H1 (cell line): Measurements from ENCODE around the gene ZNF835.

Experiments
- CTCF ChIP-seq, 3 experiments: IDR thresholded peaks; 1 replicate in 2 of 3; 2 replicates in 1 of 3; pipeline versions ENCODE4 v1.5.1 to v1.6.1; 2011; ENCODE audit warnings: low read length in 3 of 3, mild to moderate bottlenecking in 3 of 3, inconsistent platforms in 2 of 3, low read depth in 1 of 3, moderate library complexity in 1 of 3; ENCODE audit not compliant: insufficient read depth in 1 of 3; ENCODE audit errors: control extremely low read depth in 1 of 3
- EP300 ChIP-seq, 2 experiments: IDR thresholded peaks; 1 replicate in 1 of 2; 2 replicates in 1 of 2; pipeline ENCODE4 v1.6.1; 2011 to 2012; ENCODE audit warnings: low read depth in 2 of 2, low read length in 2 of 2, mild to moderate bottlenecking in 2 of 2, borderline replicate concordance in 1 of 2, inconsistent platforms in 1 of 2, moderate library complexity in 1 of 2
- EZH2 ChIP-seq: fragments of 200-600 bp; sonication (generic); IDR thresholded peaks from 2 replicates; pipeline ENCODE4 v1.7.1; 2012; ENCODE audit warnings: low read depth, mild to moderate bottlenecking, moderate library complexity, low read length, inconsistent platforms; ENCODE audit not compliant: severe bottlenecking
- JUN ChIP-seq: IDR thresholded peaks from 2 replicates; pipeline ENCODE4 v1.6.1; 2011; ENCODE audit warnings: low read depth, mild to moderate bottlenecking, improper control_type of control experiment, low read length
- KDM5A ChIP-seq: fragments of 200-600 bp; IDR thresholded peaks from 2 replicates; pipeline ENCODE4 v1.7.1; 2012; ENCODE audit warnings: mild to moderate bottlenecking, low read length, inconsistent platforms, mixed read lengths
- POLR2A ChIP-seq, 2 experiments: IDR thresholded peaks; 1 replicate in 1 of 2; 2 replicates in 1 of 2; pipeline ENCODE4 v1.6.1; 2011; ENCODE audit warnings: low read depth in 2 of 2, low read length in 2 of 2, mild to moderate bottlenecking in 2 of 2; ENCODE audit errors: control extremely low read depth in 1 of 2
- POLR2AphosphoS5 ChIP-seq: IDR thresholded peaks from 2 replicates; pipeline ENCODE4 v1.6.1; 2011; ENCODE audit warnings: low read depth, low read length
- RAD21 ChIP-seq, 2 experiments: IDR thresholded peaks in 1 of 2; conservative IDR thresholded peaks in 1 of 2; 2 replicates each; pipeline ENCODE4 v1.6.1; 2011; ENCODE audit warnings: low read depth in 2 of 2, low read length in 2 of 2, improper control_type of control experiment in 1 of 2, inconsistent platforms in 1 of 2, mild to moderate bottlenecking in 1 of 2, moderate library complexity in 1 of 2
- SIN3A ChIP-seq, 2 experiments: IDR thresholded peaks in 1 of 2; conservative IDR thresholded peaks in 1 of 2; 2 replicates each; pipeline ENCODE4 v1.6.1; 2011 to 2012; ENCODE audit warnings: low read length in 2 of 2, improper control_type of control experiment in 1 of 2, low read depth in 1 of 2, mild to moderate bottlenecking in 1 of 2
- TF ChIP-seq, protein P1 (sequence below): IDR thresholded peaks from 2 replicates; pipeline ENCODE4 v1.6.1; 2012; ENCODE audit warnings: inconsistent platforms
- TF ChIP-seq, protein P2 (sequence below): IDR thresholded peaks from 2 replicates; pipeline ENCODE4 v1.6.1; 2012; ENCODE audit warnings: inconsistent platforms

GRCh38 chr19:56701895-56702294, 30.3 kb upstream of the ZNF835 start:
- TF ChIP-seq EZH2, result no peak
- TF ChIP-seq SIN3A (conservative IDR thresholded peaks at IDR 0.05 in 1 of 2, IDR thresholded peaks at IDR 0.05 in 1 of 2; ENCODE audit: low read depth in 1 of 2, low read length in 2 of 2), result no peak
- TF ChIP-seq POLR2A (IDR thresholded peaks at IDR 0.05; ENCODE audit: control extremely low read depth in 1 of 2, low read depth in 2 of 2, low read length in 2 of 2), result no peak
- TF ChIP-seq EP300 (IDR thresholded peaks at IDR 0.05; ENCODE audit: borderline replicate concordance in 1 of 2, low read depth in 2 of 2, low read length in 2 of 2), result no peak
- TF ChIP-seq RAD21 (IDR thresholded peaks at IDR 0.05 in 1 of 2, conservative IDR thresholded peaks at IDR 0.05 in 1 of 2; ENCODE audit: low read depth in 2 of 2, low read length in 2 of 2), result no peak
- no peak for TF ChIP-seq CTCF (IDR thresholded peaks at IDR 0.05; ENCODE audit: control extremely low read depth in 1 of 3, insufficient read depth in 1 of 3, low read depth in 1 of 3, low read length in 3 of 3)
- TF ChIP-seq JUN, result no peak
- no peak for TF ChIP-seq KDM5A
- TF ChIP-seq POLR2AphosphoS5, result no peak
- TF ChIP-seq, protein P1, sequence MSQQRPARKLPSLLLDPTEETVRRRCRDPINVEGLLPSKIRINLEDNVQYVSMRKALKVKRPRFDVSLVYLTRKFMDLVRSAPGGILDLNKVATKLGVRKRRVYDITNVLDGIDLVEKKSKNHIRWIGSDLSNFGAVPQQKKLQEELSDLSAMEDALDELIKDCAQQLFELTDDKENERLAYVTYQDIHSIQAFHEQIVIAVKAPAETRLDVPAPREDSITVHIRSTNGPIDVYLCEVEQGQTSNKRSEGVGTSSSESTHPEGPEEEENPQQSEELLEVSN, result no peak
- TF ChIP-seq, protein P2, sequence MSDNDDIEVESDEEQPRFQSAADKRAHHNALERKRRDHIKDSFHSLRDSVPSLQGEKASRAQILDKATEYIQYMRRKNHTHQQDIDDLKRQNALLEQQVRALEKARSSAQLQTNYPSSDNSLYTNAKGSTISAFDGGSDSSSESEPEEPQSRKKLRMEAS, result no peak
